ENCODE measurements around the gene TXNDC5.

Gene TXNDC5

DNA sequence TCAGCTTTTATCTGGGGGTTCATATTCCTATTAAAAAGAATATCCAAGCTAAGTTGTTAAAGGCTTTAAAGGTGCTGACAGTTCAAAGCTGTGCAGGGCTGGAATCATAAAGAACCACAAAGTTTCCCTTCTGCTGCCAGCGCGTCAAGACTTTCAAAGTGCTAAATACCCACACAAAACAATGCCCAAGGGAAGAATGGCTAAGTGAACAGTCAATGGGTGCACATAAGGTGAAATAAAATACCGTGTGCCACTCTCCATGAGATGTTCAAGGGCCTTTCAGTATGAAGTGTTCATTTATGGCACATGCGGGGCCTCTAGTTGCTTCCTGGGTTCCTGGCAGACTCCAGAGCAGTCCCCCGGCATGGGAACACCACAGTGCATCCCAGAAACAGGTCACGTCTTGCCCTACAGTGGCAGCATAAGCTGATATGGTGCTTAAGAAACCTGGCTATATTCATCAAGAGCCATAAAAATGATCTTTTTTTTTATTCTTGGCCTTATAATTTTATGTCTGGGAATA lies 14.1 kb downstream of the TXNDC5 start:
- H3K4me1 ChIP-seq (ENCODE audit: insufficient read depth, low read length, severe bottlenecking): peaks cover 19% of the 10 kb centered on the region
- H3K4me2 ChIP-seq (ENCODE audit: low read length): no peak overlapping the region
- no peaks in the 10 kb centered on the region for H3K27me3 ChIP-seq (ENCODE audit: insufficient read depth, low read length)
- no peak overlapping the region for H2AFZ ChIP-seq (ENCODE audit: low read length)
- no peak overlapping the region for H3K27ac ChIP-seq (ENCODE audit: low read depth, low read length, poor library complexity, severe bottlenecking)
- no peaks in the 10 kb centered on the region for H3K79me2 ChIP-seq (ENCODE audit: insufficient read depth, low read length)
- no peak overlapping the region for H3K9ac ChIP-seq (ENCODE audit: low read length)
- H3K9me2 ChIP-seq (ENCODE audit: low read depth, low read length): no peaks in the 10 kb centered on the region
- no peaks in the 10 kb centered on the region for H4K20me1 ChIP-seq (ENCODE audit: insufficient read depth, low read length)
- H3F3A ChIP-seq (ENCODE audit: insufficient read depth, low read length): no peaks in the 10 kb centered on the region
- peaks cover 97% of the 10 kb centered on the region for H3K36me3 ChIP-seq (ENCODE audit: insufficient read depth, low read length)
- H3K9me3 ChIP-seq (ENCODE audit: low read length): no peaks in the 10 kb centered on the region
- no peak overlapping the region for H3K4me3 ChIP-seq (ENCODE audit: low read depth, low read length, poor library complexity, severe bottlenecking)
- TF ChIP-seq, protein P1, sequence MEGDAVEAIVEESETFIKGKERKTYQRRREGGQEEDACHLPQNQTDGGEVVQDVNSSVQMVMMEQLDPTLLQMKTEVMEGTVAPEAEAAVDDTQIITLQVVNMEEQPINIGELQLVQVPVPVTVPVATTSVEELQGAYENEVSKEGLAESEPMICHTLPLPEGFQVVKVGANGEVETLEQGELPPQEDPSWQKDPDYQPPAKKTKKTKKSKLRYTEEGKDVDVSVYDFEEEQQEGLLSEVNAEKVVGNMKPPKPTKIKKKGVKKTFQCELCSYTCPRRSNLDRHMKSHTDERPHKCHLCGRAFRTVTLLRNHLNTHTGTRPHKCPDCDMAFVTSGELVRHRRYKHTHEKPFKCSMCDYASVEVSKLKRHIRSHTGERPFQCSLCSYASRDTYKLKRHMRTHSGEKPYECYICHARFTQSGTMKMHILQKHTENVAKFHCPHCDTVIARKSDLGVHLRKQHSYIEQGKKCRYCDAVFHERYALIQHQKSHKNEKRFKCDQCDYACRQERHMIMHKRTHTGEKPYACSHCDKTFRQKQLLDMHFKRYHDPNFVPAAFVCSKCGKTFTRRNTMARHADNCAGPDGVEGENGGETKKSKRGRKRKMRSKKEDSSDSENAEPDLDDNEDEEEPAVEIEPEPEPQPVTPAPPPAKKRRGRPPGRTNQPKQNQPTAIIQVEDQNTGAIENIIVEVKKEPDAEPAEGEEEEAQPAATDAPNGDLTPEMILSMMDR (IDR thresholded peaks at IDR 0.05; ENCODE audit: low read length): no peak
- TF ChIP-seq EZH2 (IDR thresholded peaks at IDR 0.05; ENCODE audit: borderline replicate concordance, low read length): no peak

DNA sequence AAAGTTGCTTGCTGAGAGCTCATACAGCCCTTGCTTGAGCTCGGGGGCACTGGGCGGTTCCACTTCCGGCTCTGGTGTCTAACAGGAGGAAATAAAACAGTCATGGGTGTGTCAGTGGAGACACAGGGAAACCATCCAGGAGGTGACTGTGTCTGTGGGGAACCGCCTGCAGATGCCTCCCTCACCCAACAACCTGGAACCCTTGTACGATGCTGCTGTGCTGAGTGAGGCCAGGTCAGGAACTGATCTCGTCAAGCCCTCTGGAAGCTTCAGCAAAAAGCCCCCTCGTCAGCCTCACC lies 15.5 kb downstream of the TXNDC5 start:
- peaks cover 93% of the 10 kb centered on the region for H3K36me3 ChIP-seq (ENCODE audit: insufficient read depth, low read length)
- no peaks in the 10 kb centered on the region for H3K9me3 ChIP-seq (ENCODE audit: low read length)
- H3K79me2 ChIP-seq (ENCODE audit: insufficient read depth, low read length): no peaks in the 10 kb centered on the region
- H3K27me3 ChIP-seq (ENCODE audit: insufficient read depth, low read length): no peaks in the 10 kb centered on the region
- H3K4me3 ChIP-seq (ENCODE audit: low read depth, low read length, poor library complexity, severe bottlenecking): no peak overlapping the region
- H3K4me1 ChIP-seq (ENCODE audit: insufficient read depth, low read length, severe bottlenecking): peaks cover 19% of the 10 kb centered on the region
- TF ChIP-seq EZH2 (IDR thresholded peaks at IDR 0.05; ENCODE audit: borderline replicate concordance, low read length): no peak
- TF ChIP-seq, protein P1 (IDR thresholded peaks at IDR 0.05; ENCODE audit: low read length): no peak
- no peak overlapping the region for H3K4me2 ChIP-seq (ENCODE audit: low read length)
- H2AFZ ChIP-seq (ENCODE audit: low read length): no peak overlapping the region
- no peaks in the 10 kb centered on the region for H3K9me2 ChIP-seq (ENCODE audit: low read depth, low read length)
- H3K9ac ChIP-seq (ENCODE audit: low read length): no peak overlapping the region
- no peaks in the 10 kb centered on the region for H3F3A ChIP-seq (ENCODE audit: insufficient read depth, low read length)
- H4K20me1 ChIP-seq (ENCODE audit: insufficient read depth, low read length): no peaks in the 10 kb centered on the region
- H3K27ac ChIP-seq (ENCODE audit: low read depth, low read length, poor library complexity, severe bottlenecking): no peak overlapping the region

DNA sequence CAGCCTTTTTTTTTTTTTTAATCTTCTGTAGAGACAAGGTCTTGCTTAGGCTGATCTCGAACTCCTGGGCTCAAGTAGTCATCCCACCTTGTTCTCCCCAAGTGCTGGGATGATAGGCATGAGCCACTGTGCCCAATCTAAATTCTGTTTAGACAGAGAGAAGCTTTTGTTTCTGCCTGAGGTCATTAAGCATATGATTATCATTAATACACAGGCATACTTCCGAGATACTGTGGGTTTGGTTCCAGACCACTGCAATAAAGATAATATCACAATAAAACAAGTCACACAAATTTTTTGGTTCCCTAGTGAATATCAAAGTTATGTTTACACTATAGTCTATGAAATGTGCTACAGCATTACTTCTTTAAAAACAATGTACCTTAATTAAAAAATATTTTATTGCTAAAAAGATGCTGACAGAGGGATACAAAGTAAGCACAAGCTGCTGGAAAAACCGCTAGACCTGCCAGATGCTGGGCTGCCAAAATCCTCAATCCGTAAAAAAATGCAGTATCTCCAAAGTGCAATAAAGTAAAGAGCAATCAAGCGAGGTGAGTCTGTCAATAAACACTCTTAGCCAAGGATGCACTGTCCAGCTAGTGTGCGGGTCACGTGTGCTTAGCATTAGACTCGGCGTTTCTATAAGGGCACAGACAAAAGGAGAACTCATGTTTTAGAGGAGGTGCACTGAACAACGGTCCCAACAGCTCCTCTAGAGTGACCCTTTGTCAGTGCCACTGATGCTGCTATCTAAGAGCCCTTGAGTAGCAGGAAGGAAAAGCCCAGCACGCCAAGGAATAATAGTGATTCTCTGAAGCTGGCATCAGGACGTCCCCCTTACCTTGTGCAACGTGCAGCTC lies 16.1 kb downstream of the TXNDC5 start:
- TF ChIP-seq, protein P1 (IDR thresholded peaks at IDR 0.05; ENCODE audit: low read length): no peak
- no peak for TF ChIP-seq EZH2 (IDR thresholded peaks at IDR 0.05; ENCODE audit: borderline replicate concordance, low read length)
- no peaks in the 10 kb centered on the region for H3K9me2 ChIP-seq (ENCODE audit: low read depth, low read length)
- H3K4me3 ChIP-seq (ENCODE audit: low read depth, low read length, poor library complexity, severe bottlenecking): no peak overlapping the region
- H3K36me3 ChIP-seq (ENCODE audit: insufficient read depth, low read length): peaks cover 91% of the 10 kb centered on the region
- no peaks in the 10 kb centered on the region for H4K20me1 ChIP-seq (ENCODE audit: insufficient read depth, low read length)
- no peak overlapping the region for H3K9ac ChIP-seq (ENCODE audit: low read length)
- no peak overlapping the region for H3K27ac ChIP-seq (ENCODE audit: low read depth, low read length, poor library complexity, severe bottlenecking)
- no peaks in the 10 kb centered on the region for H3K9me3 ChIP-seq (ENCODE audit: low read length)
- H3K27me3 ChIP-seq (ENCODE audit: insufficient read depth, low read length): no peaks in the 10 kb centered on the region
- no peaks in the 10 kb centered on the region for H3K79me2 ChIP-seq (ENCODE audit: insufficient read depth, low read length)
- peaks cover 19% of the 10 kb centered on the region for H3K4me1 ChIP-seq (ENCODE audit: insufficient read depth, low read length, severe bottlenecking)
- no peak overlapping the region for H2AFZ ChIP-seq (ENCODE audit: low read length)
- no peak overlapping the region for H3K4me2 ChIP-seq (ENCODE audit: low read length)
- no peaks in the 10 kb centered on the region for H3F3A ChIP-seq (ENCODE audit: insufficient read depth, low read length)

All from OCI-LY1 (cell line).